ENCODE results near the gene RASSF4.
"Not testable (repeated sequence)": the region's sequence is repeated elsewhere in the genome, so short reads cannot be mapped to it uniquely, and the experiment has no call there.

RASSF4 gene

DNA sequence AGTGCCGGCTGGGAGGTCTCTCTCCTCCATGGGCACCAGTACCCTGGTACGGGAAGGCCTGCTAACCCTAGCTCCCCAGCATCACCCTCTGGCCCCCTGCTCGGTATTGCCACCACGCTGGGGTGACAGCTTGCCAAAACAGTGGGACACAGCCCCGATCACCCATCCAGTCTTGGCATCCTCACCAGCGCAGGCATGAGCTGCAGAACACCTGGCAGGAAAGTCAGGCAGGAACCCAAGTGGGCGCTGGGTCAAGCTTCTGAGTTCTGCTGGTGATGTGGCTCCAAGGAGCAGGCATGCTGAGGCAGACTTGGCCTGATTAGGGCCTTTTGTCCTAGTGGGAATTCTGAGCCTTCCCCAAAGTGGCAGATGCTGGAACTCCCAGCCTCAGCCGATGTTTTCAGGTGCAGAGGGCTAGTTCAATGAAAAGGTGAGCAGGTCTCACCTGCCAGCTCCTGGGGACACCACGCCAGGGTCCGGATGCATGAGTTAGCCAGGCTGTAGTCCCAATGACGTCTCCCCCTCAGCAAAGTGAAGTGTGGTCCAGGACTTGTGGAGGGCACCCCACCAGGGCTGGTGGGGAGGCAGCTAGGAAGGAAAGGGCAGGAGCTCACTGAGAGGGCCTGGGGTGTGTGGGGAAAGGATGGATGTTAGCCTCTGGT, 32.6 kb downstream of the RASSF4 start:
- DNase-seq: no peak

DNA sequence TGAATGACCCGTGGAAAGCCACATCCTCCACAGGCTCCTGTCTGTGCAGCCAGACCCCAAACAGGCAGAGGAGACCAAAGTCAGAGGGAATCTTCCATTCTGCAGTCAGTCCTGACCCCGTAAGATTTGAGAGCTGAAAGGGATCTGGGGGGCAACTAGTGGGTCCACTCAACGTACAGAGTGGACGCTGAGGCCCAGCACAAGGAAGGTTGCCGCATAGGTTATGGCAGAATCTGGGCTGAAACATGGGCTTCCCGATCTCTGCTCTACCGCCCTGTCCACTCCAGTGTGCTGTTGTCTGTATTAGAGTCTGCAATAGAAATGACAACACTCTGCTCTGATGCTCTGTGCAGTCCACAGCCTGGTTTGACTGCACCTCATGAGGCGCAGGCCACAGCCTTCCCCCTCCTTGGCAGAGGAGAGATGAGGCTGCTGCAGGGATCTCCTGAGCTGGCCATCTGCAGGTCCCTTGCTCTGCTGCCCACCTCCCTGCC, 33.2 kb downstream of the RASSF4 start:
- no peak for DNase-seq

DNA sequence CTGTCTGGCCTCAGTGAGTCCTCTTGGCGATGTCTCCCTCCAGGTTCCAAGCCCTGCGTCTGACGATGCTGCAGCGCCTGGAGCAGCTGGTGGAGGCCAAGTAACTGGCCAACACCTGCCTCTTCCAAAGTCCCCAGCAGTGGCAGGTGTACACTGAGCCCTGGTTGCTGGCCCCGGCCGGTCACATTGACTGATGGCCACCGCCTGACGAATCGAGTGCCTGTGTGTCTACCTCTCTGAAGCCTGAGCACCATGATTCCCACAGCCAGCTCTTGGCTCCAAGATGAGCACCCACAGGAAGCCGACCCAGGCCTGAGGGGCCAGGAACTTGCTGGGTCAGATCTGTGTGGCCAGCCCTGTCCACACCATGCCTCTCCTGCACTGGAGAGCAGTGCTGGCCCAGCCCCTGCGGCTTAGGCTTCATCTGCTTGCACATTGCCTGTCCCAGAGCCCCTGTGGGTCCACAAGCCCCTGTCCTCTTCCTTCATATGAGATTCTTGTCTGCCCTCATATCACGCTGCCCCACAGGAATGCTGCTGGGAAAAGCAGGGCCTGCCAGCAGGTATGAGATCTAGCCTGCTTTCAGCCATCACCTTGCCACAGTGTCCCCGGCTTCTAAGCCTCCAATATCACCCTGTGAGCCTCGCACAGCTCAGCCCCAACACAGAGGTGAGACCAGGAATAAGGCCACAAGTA, 33.8 kb downstream of the RASSF4 start:
- DNase-seq: no peak

DNA sequence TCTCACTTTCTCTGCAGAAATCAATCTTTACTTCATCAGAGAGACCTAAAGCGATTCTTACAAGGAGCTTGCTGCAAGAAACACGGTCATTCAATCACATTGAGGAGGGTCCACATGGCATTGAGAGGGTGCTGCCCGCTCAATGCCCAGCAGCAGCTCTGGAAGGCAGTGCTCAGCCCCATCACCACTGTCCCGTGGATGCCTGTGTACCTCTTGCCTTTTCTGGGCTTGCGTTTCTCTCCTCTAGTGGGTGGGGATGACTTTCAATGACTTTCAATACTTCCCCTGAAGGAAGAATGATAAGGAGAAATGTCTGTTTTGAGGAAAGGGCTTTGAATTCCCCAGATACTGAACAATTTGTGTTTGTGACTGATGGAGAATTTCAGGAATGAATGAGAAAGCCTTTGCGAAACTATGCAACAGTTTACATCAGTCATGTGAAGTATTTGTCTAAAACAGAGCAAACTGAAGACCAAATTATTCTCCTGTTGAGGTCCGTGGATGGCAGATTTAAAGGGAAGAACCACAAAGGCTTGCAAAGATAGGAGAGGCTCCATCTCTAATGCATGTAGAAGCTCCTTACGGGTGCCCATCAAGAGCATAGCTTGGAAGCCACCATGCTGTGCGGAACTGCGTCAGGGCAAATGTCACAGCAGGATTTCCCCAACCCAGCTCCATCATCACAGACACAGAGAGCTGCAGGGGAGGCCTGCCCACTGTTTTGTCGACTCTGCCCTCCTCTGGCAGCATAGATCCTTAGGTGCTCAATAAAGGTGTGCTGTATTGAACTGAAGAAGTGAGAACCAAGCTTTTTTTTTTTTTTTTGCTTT, 34.5 kb downstream of the RASSF4 start:
- no peak for DNase-seq

DNA sequence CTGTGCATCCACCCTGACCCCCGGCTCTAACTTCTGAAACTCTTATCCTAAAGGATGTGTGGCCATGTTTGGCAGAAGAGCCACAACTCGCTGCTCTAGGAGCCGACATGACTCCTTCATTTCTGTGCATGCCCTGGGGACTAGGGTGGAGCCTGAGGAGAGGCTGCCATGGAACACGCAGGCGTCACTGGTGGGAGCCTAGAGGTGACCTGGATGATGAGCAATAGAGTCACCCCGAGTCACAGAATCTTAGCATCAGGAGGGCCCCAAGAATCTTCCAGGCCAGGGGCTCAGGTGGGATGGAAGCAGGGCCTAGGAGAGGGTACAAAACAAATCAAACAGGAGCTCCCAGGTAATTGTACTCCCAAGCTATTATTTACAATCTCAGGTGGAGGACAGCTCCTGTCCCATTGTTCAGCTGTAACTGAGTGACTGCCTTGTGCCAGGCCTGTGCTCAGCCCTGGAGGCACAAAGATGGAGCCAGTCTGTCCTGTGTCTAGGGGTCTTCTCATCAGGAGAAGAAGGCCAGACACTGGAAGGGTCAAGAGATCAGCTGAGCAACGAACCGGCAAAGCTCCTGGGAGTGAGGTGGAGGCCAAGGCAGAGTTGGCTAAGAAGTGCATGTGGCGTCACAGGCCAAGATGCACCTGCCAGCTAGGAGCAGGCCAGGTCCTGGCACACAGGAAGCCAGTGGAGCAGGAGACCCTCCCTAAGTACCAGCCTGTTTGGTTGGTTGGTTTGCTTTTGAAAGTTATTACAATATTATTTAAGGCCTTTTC, 35.3 kb downstream of the RASSF4 start:
- DNase-seq: no peak

DNA sequence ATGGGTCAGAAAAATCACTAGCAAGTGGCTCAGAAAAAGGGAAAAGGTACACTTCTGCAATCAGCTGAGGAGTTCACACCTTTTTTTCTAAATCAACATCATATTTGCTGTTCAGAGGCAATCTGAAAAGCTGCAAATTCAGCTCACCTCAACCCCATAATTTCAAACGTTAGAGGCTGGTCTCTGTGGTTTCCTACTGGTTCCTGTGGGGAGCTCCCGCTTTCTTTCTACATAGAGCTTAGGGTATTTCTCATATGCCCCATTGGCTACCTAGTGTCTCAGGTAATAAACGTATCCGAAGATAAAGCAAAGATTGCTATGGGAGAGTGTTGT, 35.9 kb downstream of the RASSF4 start:
- DNase-seq: no peak

DNA sequence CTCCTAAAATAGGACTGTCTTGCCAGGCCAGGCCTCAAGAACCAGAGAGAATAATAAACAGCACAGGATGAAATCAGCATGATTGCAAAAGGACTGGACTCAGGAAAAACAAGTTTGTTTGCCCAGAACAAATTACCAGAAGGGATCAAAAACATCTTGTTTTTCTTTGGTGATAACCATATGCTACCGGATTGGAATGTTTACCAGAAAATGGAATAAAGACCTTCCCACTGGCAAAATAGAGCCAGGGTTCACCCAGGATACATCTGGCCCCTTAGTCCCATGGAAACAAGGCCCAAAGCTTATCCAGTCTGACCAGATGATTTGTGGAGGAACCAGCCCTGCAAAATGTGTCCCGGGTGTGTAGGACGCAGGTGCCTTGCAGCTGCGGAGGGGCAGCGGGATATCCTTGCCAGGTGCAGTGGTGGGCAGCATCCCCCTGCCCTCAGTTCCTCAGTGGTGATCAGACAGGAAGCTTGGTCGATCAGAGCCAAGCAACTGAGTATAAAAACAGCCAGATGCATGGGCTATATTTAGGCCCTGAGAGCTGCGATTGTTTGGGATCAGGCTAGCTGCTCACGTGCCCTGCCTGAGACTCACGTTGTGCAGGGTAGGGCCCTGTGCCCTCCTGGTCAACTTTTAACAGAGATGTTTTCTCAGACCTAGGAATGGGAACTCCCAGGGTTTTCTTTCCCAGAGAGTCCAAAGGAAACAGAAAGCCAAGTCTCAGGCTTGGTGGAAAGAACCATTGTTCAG, 36.5 kb downstream of the RASSF4 start:
- no peak for DNase-seq

DNA sequence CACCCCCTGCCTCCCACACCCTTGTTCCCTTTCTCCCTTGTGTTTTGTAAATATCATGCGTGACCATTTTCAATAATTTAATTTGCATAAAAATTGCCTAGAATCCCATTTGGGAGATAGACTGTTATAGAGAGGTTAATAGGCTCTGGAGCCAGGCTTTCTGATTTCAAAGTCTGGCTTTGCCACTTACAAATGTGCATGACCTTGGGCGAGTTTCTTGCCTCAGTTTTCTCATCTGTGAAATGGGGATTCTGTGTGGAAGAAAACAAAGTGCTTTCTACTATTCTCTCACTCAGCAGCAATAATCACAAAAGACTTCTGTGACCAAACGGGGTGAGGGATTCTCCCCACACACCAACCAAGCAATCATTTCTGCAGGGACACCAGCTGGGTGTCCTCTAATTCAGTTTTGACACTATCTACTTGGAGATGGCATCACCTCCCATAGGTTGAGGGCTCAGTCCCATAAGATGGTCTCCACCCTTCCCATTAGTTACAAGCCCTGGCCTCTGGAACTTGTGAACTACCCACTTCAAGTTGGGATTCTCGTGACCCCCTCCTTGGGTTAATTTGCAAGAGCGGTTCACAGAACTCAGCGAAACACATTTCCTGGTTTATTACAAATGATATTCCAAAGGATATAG, 37.6 kb downstream of the RASSF4 start:
- DNase-seq: no peak

DNA sequence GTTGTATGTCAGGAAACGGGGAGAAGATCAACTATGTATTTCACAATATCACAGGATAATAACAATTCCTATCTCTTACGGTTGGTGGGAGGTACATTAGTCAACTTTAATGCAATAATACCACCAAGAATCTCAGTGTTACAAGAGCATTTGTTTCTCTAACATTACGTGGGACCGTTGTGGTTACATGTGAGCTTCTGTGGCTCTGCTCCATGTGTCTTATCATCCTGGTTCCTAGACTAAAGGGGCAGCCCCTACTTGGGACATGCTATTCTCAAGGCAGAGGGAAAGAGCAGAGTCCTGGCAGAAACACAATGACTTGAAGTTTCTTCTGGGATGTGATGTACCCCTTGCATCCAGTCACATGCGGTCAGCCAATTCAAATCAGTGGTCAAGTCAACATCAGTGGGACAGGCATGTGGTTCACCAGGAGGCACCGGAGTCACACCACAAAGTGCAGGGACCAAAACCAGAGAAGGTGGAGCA, 38.6 kb downstream of the RASSF4 start:
- DNase-seq: peak in 1 of 2 donors; percentile 53

DNA sequence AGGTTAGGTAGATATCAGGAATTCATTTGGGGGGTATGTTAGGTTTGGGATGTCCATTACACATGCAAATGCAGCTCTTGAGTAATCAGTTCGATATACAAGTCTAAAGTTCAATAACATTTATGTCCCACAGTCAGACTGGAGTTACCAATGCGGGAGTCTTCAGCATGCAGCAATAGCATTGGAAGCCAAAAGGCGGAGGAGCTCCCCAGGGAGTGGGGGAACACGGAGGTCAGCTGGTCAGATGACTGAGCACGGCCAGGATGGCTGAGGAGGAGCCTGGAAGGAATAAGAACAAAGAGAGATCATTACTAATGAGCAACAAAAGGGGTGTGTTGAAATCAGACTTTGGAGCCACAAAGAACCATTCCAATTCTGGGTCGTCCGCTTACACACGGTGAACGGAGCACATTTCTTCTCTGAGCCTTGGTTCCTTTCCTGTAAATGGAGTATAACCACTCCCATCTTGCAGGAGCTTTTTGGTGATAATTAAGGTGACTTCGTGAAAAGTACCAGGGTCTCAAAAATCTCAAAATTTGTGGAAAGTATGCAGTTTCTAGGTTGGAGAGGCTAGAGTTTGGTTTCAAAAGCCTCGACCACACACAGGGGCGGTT, 40.6 kb downstream of the RASSF4 start:
- peak; percentile 51 to 80 for DNase-seq

DNA sequence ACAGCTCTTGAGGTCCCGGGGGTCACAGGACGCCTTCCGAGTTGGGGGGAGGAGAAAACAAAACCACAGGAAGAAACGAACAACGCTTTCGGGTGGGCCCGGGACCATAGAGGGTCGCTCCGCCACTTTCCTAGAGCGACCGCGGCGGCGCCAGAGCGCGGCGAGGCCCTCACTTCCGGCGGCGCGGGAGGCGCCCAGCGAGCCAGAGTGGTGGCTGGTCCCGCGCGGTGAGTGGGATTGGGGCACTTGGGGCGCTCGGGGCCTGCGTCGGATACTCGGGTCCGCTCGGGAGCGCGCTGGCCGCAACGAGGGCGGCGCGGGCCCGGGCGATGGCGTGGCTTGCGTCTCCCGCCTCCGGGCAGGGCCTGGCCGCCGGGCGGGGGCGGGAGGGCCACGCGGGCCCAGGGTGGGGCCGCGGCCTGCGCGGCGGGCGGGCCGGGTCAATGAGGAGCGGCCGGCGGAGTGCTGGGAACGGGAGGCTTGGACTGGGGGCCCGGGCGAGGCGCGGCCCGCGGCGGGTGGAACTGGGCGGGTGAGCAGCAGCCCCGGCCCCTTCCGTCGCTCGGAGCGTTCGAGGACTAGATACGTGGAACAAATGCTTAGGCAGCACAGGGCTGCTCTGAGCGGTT, 41.3 kb downstream of the RASSF4 start, which contains the start of gene ZNF22:
Gene ZNF22 (plus strand): TSS at position 172 of the 629 bp plus-strand sequence. CDS start 2,446 bp downstream, outside the sequence.
- DNase-seq: peak; percentile 60 to 73

DNA sequence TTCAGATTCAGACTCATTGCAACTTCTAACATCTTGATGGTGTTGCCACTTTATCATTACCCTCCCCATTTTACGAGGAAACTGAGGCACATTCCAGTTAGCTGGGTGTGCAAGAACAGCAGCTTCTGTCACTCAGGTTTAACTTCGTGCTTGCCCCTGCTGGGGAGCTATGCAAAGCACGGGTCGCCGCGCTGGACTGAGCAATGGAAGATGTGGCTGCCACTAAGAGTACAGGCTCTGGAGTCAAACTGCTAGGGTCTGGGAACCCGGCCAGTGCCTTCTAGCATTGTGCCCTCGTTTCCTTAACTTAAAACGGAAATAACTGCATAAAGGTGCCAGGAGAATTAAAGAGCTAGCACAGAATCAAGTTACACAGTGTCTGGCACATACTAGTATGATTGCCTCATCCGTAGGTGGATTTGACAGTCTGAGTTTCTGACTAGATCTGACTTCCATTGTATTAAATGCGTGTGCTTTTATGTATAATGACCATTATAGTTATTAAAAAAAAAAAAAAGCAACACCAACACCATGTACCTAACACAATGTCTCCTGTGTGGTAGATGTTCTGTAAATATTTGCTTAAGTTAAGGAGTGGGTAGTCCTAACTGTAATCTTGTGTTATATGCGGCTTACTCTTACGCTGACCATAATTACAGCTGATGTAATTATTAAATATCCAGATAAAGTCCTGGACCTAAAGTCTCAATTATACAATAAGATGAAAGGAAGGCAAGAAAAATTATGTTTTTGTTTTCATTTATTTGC, 42.0 kb downstream of the RASSF4 start:
- peak; percentile 45 for DNase-seq

DNA sequence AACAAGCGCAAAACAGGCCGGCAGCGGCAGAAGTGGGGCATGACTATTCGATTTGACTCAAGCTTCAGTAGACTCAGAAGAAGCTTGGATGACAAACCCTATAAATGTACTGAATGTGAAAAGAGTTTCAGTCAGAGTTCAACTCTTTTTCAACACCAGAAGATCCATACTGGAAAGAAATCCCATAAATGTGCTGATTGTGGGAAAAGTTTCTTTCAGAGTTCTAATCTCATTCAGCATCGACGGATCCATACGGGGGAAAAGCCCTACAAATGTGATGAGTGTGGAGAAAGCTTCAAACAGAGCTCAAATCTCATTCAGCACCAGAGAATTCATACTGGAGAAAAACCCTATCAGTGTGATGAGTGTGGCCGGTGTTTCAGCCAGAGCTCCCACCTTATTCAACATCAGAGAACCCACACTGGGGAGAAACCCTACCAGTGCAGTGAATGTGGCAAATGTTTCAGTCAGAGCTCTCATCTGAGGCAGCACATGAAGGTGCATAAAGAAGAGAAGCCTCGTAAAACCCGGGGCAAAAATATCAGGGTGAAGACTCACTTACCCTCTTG, 43.9 kb downstream of the RASSF4 start:
- no peak for DNase-seq

DNA sequence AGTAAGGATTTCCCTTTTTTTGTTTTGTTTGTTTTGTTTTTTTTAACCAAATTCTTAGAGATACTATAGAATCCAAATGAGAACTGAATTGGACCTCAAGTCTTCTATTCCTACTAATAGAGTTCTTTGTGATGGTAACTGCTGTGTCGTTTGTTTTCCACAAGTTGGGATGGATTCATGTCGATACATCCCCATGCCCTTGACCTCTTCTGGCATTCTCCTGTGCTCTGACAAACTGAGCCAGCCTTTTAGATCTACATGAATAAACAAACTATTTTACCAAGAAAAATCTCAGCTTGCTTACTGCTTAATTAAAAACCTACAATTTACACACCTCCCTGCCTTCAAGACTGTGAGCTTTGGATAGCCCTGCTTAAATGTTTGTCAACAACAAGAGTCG, 45.1 kb downstream of the RASSF4 start:
- no peak for DNase-seq

DNA sequence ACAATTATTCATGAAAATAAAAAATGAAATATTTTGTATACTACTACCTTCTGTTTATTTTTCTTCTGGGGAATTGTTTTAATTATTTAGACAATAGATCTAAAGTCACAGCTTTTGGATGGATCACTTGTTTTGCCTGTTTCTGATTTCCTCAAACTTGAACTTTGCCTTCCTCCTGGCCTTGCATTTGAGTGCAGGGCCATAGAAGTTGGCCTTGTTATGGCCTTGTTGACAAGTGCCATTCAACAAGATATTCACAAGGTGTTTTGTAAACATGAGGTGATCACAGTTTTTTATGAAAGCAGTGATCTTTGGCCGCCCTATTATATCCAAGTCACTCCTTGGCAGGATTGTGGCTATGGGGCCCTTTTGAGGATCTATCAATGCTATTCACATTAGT, 45.7 kb downstream of the RASSF4 start:
- DNase-seq: no peak

DNA sequence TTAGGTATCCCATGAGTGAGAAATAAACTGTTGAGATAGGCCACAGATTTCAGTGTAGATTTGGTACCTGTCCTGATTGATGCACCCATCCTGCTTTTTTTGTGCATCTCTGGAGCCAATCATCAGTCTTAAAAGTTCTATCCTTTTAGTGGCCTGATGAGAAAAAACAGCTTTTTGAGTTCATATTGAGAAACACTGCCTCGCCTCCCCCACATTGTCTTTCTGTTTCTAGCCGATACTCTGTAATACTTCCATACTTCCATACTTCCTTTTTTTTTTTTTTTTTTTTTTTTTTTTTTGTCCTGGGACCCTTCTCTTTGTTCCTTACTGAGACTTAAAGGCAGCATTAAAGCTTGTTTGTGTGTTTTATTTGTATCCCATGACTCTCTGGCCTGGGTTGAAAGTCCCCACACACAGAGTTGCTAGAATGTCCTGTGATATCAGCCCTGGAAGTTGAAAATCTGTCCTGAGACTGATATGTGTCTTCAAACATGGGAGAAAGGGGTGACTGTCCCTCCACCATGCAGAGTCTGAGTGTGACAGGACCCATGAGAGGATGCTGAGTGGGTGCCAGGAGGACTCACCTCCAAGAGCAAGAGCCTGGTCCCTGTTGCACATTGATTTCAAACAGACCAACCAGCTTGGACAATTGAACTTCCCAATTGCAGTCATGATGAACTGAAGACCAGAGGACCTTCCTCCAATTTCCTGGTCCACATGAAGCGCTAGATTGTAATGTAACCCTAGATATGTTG, 46.9 kb downstream of the RASSF4 start:
- peak; percentile 52 to 53 for DNase-seq

DNA sequence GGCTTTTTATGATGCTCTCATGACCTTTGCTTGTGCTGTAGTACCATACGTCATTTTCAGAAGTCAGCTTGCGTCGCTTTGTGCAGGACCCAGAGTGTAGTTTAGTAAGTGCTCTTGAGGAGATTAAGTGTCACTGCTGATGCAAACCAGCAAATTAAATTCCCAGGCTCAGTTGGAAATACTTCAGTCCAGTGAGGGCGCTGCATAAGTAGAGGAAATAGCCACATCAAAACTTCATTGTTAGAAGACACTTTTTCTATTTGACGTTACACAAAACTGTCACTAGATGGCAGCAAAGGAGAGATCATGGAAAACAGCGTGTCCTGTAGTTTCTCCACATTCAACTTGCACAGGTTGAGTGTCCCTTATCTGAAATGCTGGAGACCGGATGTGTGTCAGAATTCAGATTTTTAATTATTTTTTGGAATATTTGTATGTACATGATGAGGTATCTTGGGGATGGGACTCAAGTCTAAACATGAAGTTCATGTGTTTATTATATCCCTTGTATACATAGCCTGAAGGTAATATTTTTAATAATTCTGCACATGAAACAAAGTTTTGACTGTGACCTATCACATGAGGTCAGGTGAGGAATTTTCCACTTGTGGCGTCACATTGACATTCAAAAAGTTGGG, 49.0 kb downstream of the RASSF4 start:
- DNase-seq: peak; percentile 77 to 93

DNA sequence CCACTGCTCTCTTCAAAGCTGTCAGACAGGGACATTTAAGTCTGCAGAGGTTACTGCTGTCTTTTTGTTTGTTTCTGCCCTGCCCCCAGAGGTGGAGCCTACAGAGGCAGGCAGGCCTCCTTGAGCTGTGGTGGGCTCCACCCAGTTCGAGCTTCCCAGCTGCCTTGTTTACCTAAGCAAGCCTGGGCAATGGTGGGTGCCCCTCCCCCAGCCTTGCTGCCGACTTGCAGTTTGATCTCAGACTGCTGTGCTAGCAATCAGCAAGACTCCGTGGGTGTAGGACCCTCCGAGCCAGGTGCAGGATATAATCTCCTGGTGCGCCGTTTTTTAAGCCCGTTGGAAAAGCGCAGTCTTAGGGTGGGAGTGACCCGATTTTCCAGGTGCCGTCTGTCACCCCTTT, 55.0 kb downstream of the RASSF4 start:
- not testable (repeated sequence) for DNase-seq
